ENCODE results near the gene GRK4.

The GRK4 gene

DNA sequence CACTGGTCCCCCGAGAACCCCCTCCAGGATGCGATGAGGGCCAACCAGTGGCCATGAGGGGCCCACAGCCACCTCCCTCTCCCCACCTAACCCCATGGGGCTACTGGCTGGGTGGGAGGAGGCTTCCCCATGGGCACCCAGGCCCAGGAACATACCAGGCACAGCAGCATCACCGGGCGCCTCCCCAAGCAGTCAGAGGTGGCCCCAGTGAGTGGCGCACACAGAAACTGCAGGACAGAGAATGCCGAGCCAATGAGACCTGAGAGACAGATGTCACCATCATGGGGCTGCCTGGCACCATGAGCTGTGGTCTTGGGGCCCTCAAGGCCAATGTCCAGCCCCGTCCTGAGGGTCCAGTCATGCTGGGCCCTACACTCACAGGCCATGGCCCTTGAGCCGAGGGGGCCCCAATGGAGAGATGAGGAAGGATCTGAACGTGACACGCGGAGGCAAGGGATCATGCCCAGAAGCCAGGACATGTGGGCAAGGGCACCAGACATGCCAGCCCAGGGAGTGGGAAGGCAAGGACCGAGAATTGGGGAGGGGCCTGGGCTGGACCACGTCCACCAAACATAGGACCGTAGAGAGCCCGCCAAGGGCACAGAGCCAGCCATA is 30.3 kb upstream of the GRK4 start:
- H3K36me3 ChIP-seq (replicated peaks; ENCODE audit: low read depth, low read length): peaks cover 27% of the 10 kb centered on the region
- peaks cover 18% of the 10 kb centered on the region for H4K20me1 ChIP-seq (ENCODE audit: insufficient read depth, low read length)
- peaks cover 54% of the 10 kb centered on the region for H3K4me1 ChIP-seq (ENCODE audit: low read length)
- peaks cover 16% of the 10 kb centered on the region for H3K79me2 ChIP-seq (ENCODE audit: low read length)
- H3K27ac ChIP-seq (ENCODE audit: low read length): peak overlapping the region; percentile 27; the same call in 1 of the 2 replicates
- no peaks in the 10 kb centered on the region for H3K9me3 ChIP-seq (ENCODE audit: insufficient read depth, low read length)
- H3K4me3 ChIP-seq (ENCODE audit: low read length): peak overlapping the region; percentile 85
- H3K9ac ChIP-seq (ENCODE audit: low read length): peak overlapping the region; percentile 69; the same call in 1 of the 2 replicates
- no peak for TF ChIP-seq EZH2phosphoT487 (IDR thresholded peaks at IDR 0.05; ENCODE audit: low read depth)
- TF ChIP-seq, protein P1, sequence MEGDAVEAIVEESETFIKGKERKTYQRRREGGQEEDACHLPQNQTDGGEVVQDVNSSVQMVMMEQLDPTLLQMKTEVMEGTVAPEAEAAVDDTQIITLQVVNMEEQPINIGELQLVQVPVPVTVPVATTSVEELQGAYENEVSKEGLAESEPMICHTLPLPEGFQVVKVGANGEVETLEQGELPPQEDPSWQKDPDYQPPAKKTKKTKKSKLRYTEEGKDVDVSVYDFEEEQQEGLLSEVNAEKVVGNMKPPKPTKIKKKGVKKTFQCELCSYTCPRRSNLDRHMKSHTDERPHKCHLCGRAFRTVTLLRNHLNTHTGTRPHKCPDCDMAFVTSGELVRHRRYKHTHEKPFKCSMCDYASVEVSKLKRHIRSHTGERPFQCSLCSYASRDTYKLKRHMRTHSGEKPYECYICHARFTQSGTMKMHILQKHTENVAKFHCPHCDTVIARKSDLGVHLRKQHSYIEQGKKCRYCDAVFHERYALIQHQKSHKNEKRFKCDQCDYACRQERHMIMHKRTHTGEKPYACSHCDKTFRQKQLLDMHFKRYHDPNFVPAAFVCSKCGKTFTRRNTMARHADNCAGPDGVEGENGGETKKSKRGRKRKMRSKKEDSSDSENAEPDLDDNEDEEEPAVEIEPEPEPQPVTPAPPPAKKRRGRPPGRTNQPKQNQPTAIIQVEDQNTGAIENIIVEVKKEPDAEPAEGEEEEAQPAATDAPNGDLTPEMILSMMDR (IDR thresholded peaks at IDR 0.05; ENCODE audit: low read depth, low read length): no peak
- peak overlapping the region; percentile 85 for H3K4me2 ChIP-seq (ENCODE audit: low read length)
- no peaks in the 10 kb centered on the region for H3K27me3 ChIP-seq (ENCODE audit: low read depth, low read length)
- no peak overlapping the region for H2AFZ ChIP-seq (ENCODE audit: low read depth, low read length)

DNA sequence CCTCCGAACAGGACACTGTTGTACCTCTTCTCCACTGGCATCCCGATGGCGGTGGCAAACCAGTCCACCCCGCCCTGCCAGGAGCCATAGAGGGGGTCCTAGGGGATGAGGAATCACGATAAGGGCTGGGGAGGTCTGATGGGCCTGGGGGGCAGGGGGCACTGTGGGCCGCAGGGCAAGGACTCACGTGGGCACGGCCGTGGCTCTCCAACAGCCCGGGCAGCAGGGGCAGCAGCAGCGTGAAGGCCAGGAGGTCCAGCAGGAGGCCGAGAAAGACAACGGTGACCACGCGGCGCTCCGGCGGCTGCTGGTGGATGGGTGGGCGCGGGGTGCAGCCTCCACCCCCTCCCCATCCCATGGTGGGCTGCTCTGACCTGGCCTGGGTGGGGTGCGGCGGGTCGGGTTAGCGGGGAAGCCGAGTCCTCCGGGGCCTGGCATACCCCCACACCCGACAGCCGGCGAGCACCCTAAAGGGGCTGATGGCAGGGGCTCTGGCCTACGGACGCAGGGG is 29.8 kb upstream of the GRK4 start:
- H3K9ac ChIP-seq (ENCODE audit: low read length): peak overlapping the region; percentile 69

DNA sequence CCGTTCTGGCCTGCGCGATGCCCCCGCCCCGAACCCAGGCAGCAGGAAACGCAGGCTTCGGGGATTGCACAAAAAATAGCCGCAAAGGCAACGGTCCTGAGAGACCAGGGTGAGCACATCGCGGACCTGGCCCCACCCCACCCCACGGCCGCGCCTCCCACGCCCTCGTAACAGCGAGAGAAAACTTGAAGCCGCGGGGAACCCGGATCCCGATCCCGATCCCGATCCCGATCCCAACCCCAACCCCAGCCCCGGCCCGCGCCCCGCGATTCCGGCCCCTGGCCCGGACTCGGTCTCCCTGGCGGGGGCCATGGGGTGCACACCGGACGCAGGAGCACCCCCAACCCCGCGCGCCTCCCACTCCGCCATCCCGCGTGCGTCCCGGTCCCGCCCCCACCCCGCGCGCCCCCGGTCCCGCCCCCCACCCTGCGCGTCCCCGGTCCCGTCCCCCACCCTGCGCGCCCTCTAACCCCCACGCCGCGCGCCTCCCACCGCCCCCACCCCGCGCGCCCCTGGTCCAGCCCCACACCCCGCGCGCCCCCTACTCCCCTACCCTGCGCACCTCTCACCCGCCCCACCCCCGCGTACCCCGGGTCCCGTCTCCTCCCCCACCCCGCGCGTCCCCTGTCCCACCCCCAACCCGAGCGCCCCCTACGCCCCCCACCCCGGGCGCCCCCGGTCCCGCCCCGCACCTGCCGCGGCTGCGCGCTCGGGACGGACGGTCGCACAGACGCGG is 29.1 kb upstream of the GRK4 start:
- H3K9ac ChIP-seq (ENCODE audit: low read length): peak overlapping the region; percentile 69
- H3K36me3 ChIP-seq (replicated peaks; ENCODE audit: low read depth, low read length): peaks cover 36% of the 10 kb centered on the region
- no peaks in the 10 kb centered on the region for H3K9me3 ChIP-seq (ENCODE audit: insufficient read depth, low read length)
- H3K4me1 ChIP-seq (ENCODE audit: low read length): peaks cover 61% of the 10 kb centered on the region
- H3K27me3 ChIP-seq (ENCODE audit: low read depth, low read length): no peaks in the 10 kb centered on the region
- TF ChIP-seq, protein P1 (IDR thresholded peaks at IDR 0.05; ENCODE audit: low read depth, low read length): no peak
- TF ChIP-seq EZH2phosphoT487 (IDR thresholded peaks at IDR 0.05; ENCODE audit: low read depth): no peak
- peak overlapping the region; percentile 85 for H3K4me2 ChIP-seq (ENCODE audit: low read length)
- H2AFZ ChIP-seq (ENCODE audit: low read depth, low read length): no peak overlapping the region
- H4K20me1 ChIP-seq (ENCODE audit: insufficient read depth, low read length): peaks cover 18% of the 10 kb centered on the region
- H3K27ac ChIP-seq (ENCODE audit: low read length): no peak overlapping the region
- H3K4me3 ChIP-seq (ENCODE audit: low read length): peak overlapping the region; percentile 92
- H3K79me2 ChIP-seq (ENCODE audit: low read length): peaks cover 16% of the 10 kb centered on the region

More for the DNA sequence above, 29.8 kb upstream of the GRK4 start:
- no peaks in the 10 kb centered on the region for H3K9me3 ChIP-seq (ENCODE audit: insufficient read depth, low read length)
- peaks cover 30% of the 10 kb centered on the region for H3K36me3 ChIP-seq (replicated peaks; ENCODE audit: low read depth, low read length)
- H3K4me2 ChIP-seq (ENCODE audit: low read length): peak overlapping the region; percentile 85
- H3K4me3 ChIP-seq (ENCODE audit: low read length): peak overlapping the region; percentile 85
- H4K20me1 ChIP-seq (ENCODE audit: insufficient read depth, low read length): peaks cover 18% of the 10 kb centered on the region
- H2AFZ ChIP-seq (ENCODE audit: low read depth, low read length): no peak overlapping the region
- H3K27me3 ChIP-seq (ENCODE audit: low read depth, low read length): no peaks in the 10 kb centered on the region
- H3K79me2 ChIP-seq (ENCODE audit: low read length): peaks cover 16% of the 10 kb centered on the region
- peaks cover 59% of the 10 kb centered on the region for H3K4me1 ChIP-seq (ENCODE audit: low read length)
- no peak for TF ChIP-seq EZH2phosphoT487 (IDR thresholded peaks at IDR 0.05; ENCODE audit: low read depth)
- TF ChIP-seq, protein P1 (IDR thresholded peaks at IDR 0.05; ENCODE audit: low read depth, low read length): no peak
- no peak overlapping the region for H3K27ac ChIP-seq (ENCODE audit: low read length)
